ENCODE results near the gene SPACA7. TPM values are rescaled to one million over a fixed set of nuclear protein-coding genes. Genes with fewer than 3 reads are reported as not detected.
"Not testable (repeated sequence)": the region's sequence is repeated elsewhere in the genome, so short reads cannot be mapped to it uniquely, and the experiment has no call there.

SPACA7 gene
- total RNA-seq, 1 donor from 2014 or later = not detected

GRCh38 chr13:112395941-112396340, 19.8 kb downstream of the SPACA7 start:
- ATAC-seq (ENCODE audit: poor library complexity); intact Hi-C loops (cut with DNase I); DNase-seq: not testable (repeated sequence)

DNA sequence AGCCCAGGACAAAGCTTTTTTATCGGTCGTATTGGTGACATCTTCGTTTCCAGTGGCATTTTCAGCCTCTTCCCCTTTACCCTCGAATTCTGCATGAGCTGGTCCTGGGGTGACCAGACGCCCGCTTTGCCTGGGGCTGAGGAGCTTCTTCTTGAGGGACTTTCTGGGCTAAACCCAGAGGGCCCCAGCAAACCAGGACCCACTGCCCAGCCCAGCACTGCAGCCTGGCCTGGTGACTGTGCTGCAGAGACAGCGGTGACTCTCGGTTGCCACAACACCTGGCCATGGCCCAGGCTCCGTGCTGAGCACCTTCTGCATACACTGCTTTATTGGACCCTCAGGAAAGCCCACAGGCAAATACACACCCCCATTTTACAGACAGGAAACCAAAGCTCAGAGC, 21.0 kb downstream of the SPACA7 start:
- DNase-seq (no peak), ATAC-seq (ENCODE audit: poor library complexity) (no peak)
- intact Hi-C loops (cut with DNase I) = no loop called here

DNA sequence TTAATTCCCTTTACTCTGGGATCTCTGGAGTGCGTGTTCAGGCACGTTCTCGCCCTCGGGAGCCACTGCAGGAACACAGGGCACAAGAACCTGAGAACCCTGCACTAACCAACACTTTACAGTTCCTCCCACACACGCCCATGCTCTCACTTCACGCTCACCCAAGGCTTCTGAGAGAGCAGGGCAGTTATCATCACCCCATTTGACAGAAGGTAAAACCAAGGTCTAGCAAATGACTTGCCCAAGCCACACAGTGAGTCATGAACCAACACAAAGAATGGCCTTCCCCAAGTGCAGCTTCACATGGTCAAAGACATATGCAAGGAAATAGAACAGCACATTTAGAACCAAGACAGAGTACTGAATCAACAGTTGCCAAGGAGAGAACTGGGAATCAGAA, 22.2 kb downstream of the SPACA7 start:
- ATAC-seq (ENCODE audit: poor library complexity); DNase-seq; intact Hi-C loops (cut with DNase I): not testable (repeated sequence)

DNA sequence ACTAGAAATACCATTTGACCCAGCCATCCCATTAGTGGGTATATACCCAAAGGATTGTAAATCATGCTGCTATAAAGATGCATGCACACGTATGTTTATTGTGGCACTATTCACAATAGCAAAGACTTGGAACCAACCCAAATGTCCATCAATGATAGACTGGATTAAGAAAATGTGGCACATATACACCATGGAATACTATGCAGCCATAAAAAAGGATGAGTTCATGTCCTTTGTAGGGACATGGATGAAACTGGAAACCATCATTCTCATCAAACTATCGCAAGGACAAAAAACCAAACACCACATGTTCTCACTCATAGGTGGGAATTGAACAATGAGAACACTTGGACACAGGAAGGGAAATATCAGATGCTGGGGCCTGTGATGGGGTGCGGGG, 33.7 kb downstream of the SPACA7 start:
- DNase-seq; ATAC-seq (ENCODE audit: poor library complexity); intact Hi-C loops (cut with DNase I): not testable (repeated sequence)

DNA sequence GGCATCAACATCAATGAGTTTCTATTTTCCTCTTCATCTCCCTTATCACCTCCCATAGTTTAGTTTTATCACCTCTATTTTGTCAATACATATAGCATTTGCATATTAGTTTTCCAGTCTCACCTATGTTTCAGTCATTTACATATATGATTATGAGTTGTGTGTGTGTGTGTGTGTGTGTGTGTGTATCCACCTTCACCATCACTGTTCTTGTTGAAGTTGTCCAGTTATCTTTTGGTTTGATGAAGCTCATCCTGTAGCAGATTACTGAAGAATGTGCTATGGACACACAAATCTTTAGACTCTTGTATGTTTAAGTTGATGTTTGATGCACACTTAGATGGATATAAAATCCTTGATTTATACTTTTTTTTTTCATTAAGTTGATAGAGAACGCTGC, 40.5 kb downstream of the SPACA7 start:
- ATAC-seq (ENCODE audit: poor library complexity) (no peak), DNase-seq (no peak)
- intact Hi-C loops (cut with DNase I) = no loop called here

GRCh38 chr13:112417079-112417478, 40.9 kb downstream of the SPACA7 start:
- intact Hi-C loops (cut with DNase I) = no loop called here

DNA sequence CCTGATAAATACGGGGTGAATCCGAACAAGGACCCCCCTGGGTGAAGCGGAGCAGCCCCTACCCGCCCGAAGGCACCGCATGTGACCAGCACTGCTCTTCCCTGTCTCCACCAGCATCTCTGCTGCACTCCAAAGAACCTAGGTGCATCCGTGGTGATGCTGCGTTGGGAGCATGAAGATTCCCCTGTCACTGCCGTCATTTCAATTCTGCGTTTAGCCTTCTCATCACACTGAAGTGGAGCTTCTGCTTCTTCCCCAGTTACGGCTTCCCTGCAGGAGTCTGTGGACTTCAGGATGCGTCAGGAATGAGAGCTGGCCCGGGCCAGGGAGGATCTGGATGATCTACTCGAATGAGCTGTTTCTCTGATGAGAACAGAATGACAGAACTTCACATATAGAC, 47.9 kb downstream of the SPACA7 start:
- no peak for DNase-seq
- intact Hi-C loops (cut with DNase I) = no loop called here
- ATAC-seq (ENCODE audit: poor library complexity) = no peak

More at GRCh38 chr13:112417079-112417478, 40.9 kb downstream of the SPACA7 start:
- DNase-seq (no peak), ATAC-seq (ENCODE audit: poor library complexity) (no peak)

DNA sequence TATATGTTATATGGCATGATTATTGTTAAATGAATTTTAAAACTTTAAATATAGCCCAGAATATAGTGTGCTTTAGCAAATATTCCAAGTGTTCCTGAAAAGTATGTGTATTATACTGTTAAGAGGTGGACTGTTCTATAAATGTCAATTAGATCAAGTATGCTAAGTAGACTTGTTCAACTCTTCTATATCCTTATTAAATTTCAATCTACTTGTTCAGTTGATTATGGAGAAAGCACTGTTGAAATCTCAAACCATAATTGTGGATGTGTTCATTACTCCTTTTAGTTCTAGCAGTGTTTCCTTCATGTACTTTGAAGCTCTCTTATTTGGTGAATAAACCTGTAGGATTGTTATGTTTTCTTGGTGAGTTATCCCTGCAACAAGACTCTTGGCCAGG, 52.5 kb downstream of the SPACA7 start:
- intact Hi-C loops (cut with DNase I) = no loop called here
- ATAC-seq (ENCODE audit: poor library complexity) (no peak), DNase-seq (no peak)

DNA sequence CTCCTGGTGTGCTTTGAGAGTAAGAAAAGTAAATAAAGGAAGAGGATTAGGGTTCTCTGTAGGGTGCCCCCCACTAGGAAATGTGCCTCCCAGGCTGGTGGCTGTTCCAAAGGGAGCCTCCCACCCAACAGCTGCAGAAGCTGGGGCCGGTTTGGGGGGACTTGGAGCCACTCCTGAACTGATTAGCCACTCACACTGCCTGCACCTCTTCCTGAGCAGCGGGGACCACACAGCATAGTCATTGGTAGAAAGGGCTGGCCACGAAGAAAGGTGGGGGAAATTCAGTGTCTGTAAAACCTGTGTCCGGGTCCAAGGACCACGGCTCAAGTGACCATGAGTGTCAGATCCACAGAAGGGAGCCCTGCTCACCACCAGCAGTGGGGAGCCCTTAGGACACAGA, 55.6 kb downstream of the SPACA7 start:
- intact Hi-C loops (cut with DNase I) = no loop called here
- ATAC-seq (ENCODE audit: poor library complexity) = no peak

DNA sequence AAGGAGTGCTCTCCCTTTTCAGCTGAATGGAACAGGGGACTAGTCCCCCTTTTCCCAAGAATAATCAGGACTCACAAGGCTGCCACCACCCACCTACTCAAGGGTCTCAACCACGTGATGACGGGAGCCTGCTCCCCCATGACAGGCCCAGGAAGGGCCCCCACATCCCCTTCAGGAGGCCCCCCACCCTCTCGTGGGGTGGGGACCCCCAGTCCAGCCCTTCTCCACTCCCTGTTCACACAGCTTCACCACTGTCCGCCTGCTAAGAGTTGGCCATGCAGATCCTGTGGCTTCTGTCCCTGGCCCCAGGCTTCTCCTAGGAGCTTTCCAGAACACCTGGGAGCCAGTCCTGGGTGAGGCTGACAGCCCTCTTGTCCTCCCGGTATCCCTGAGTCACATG, 56.6 kb downstream of the SPACA7 start:
- intact Hi-C loops (cut with DNase I); ATAC-seq (ENCODE audit: poor library complexity); DNase-seq: not testable (repeated sequence)

More for the DNA sequence above, 55.6 kb downstream of the SPACA7 start:
- no peak for DNase-seq

GRCh38 chr13:112433517-112433916, 57.4 kb downstream of the SPACA7 start:
- intact Hi-C loops (cut with DNase I); DNase-seq: not testable (repeated sequence)

GRCh38 chr13:112434032-112434431, 57.9 kb downstream of the SPACA7 start:
- DNase-seq (no peak), ATAC-seq (ENCODE audit: poor library complexity) (no peak)
- intact Hi-C loops (cut with DNase I) = no loop called here

More at GRCh38 chr13:112433517-112433916, 57.4 kb downstream of the SPACA7 start:
- not testable (repeated sequence) for ATAC-seq (ENCODE audit: poor library complexity)

DNA sequence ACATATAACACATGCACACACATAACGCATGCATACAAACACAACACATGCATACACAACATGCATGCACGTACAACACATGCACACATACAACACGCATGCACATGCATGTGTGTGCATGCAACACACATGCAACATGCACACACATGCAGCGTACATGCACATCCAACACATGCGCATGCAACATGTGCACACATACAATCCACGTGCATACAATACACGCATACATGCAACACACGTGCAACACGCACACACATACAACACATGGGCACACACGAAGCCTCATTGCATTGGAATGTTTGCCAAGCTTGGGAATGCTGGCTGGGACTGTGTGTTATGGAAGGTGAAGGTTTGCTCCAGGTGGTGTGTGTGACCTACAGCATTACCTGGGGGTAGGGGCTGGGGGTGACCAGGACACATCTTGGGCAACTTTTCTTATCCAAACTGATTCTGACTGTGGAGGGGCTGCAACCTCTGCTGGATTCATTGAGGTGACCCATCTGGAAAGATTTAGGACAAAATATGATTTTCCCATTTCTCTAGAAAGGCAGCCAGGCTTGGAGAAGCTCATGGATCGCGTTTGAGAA, 58.9 kb downstream of the SPACA7 start:
- intact Hi-C loops (cut with DNase I) = no loop called here
- DNase-seq (no peak), ATAC-seq (ENCODE audit: poor library complexity) (no peak)

GRCh38 chr13:112435973-112436372, 59.8 kb downstream of the SPACA7 start:
- DNase-seq (no peak), ATAC-seq (ENCODE audit: poor library complexity) (no peak)
- intact Hi-C loops (cut with DNase I) = no loop called here

DNA sequence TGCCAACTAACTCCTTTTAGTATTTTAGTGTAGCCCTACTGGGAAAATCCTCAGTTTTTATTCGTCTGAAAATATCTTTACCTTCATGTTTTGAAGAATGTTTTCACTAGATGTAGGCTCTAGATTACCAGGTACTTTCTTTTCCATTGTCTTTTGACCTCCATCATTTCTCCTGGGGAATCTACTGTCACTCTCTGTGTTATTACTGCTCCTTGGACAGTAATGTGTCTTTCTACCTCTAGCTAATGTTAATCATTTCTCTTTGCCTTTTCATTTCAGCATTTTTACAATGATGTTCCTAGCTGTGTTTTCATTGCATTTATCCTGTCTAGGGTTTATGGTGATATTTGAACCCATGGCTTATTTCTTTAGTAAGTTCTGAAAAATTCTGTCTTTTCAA, 61.9 kb downstream of the SPACA7 start:
- intact Hi-C loops (cut with DNase I) = no loop called here
- ATAC-seq (ENCODE audit: poor library complexity) = no peak
- no peak for DNase-seq

GRCh38 chr13:112438515-112438914, 62.4 kb downstream of the SPACA7 start:
- DNase-seq = no peak
- intact Hi-C loops (cut with DNase I) = no loop called here
- ATAC-seq (ENCODE audit: poor library complexity) = no peak

- no peak for DNase-seq
- no peak for ATAC-seq (ENCODE audit: poor library complexity)
- intact Hi-C loops (cut with DNase I) = no loop called here
Observed at GRCh38 chr13:112441226-112441625, 65.1 kb downstream of the SPACA7 start.

GRCh38 chr13:112441779-112442310, 65.7 kb downstream of the SPACA7 start:
- no peak for DNase-seq
- no peak for ATAC-seq (ENCODE audit: poor library complexity)
- intact Hi-C loops (cut with DNase I) = no loop called here

GRCh38 chr13:112442483-112443090, 66.4 kb downstream of the SPACA7 start:
- ATAC-seq (ENCODE audit: poor library complexity) = no peak
- intact Hi-C loops (cut with DNase I) = no loop called here
- DNase-seq = no peak

Measured in Right ventricle myocardium superior (tissue), 1 donor.